NB4 (cell line): ENCODE data around the gene BCL3.

Experiments used
- POLR2A ChIP-seq: IDR thresholded peaks from 2 replicates; pipeline ENCODE4 v1.6.1; 2011; ENCODE audit warnings: mild to moderate bottlenecking; ENCODE audit not compliant: insufficient read length; ENCODE audit errors: extremely low read depth
- TF ChIP-seq, protein P1 (sequence below): IDR thresholded peaks from one replicate; pipeline ENCODE4 v1.5.1; 2012; ENCODE audit warnings: low read depth, low read length

DNA sequence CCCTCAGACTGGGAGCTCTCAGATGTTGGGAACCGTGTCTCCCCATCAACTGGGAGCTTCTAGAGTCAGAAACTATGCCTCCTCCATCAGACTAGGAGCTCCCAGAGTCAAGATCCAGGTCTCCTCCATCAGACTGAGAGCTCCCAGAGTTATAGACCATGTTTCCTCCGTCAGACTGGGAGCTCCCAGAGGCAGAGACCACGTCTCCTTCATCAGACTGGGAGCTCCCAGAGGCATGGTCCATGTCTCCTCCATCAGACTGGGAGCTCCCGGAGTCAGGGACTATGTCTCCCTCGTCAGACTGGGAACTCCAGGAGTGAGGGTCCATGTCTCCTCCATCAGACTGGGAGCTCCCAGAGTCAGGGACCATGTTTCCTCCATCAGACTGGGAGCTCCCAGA is 39.6 kb upstream of the BCL3 start:
- TF ChIP-seq, protein P1, sequence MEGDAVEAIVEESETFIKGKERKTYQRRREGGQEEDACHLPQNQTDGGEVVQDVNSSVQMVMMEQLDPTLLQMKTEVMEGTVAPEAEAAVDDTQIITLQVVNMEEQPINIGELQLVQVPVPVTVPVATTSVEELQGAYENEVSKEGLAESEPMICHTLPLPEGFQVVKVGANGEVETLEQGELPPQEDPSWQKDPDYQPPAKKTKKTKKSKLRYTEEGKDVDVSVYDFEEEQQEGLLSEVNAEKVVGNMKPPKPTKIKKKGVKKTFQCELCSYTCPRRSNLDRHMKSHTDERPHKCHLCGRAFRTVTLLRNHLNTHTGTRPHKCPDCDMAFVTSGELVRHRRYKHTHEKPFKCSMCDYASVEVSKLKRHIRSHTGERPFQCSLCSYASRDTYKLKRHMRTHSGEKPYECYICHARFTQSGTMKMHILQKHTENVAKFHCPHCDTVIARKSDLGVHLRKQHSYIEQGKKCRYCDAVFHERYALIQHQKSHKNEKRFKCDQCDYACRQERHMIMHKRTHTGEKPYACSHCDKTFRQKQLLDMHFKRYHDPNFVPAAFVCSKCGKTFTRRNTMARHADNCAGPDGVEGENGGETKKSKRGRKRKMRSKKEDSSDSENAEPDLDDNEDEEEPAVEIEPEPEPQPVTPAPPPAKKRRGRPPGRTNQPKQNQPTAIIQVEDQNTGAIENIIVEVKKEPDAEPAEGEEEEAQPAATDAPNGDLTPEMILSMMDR: no peak
- TF ChIP-seq POLR2A: no peak
